Measurements from ENCODE around the gene CLTC. TPM values are rescaled to one million over a fixed set of nuclear protein-coding genes. Genes with fewer than 3 reads are reported as not detected.

Gene CLTC
- total and polyA plus RNA-seq, 10 donors: 47.8 to 289 (median 236) TPM

GRCh38 chr17:59627274-59627673, 7.6 kb downstream of the CLTC start:
- H3K36me3 ChIP-seq: peaks cover 0 to 14% (median 0%) of the 10 kb centered on the region in 6 donors
- intact Hi-C loops (cut with DNase I; ENCODE audit: low total_unique reads): no loop called here
- TF ChIP-seq POLR2A (IDR thresholded peaks at IDR 0.05) (no peak), POLR2AphosphoS5 (IDR thresholded peaks at IDR 0.05) (no peak), CTCF (IDR thresholded peaks at IDR 0.05 in 8 of 11, conservative IDR thresholded peaks at IDR 0.05 in 3 of 11) (no peak)
- H3K27me3 ChIP-seq (replicated peaks in 1 of 7): no peaks in the 10 kb centered on the region
- no peak overlapping the region for H3K4me3 ChIP-seq
- peaks cover 47 to 100% (median 94%) of the 10 kb centered on the region in 6 donors for H3K4me1 ChIP-seq
- no peak for DNase-seq
- 66 to 79% (median 68%) methylated on average over 3 of the region's 3 CpGs for WGBS, 5 donors
- no peaks in the 10 kb centered on the region for H3K9me3 ChIP-seq
- H3K27ac ChIP-seq: peak overlapping the region in 6 of 8 donors; percentile 19 to 74 (median 60)

GRCh38 chr17:59627770-59628171, 8.1 kb downstream of the CLTC start:
- 18 to 32% (median 21%) methylated on average over 2 of the region's 2 CpGs for WGBS, 5 donors
- no peak for TF ChIP-seq POLR2AphosphoS5 (IDR thresholded peaks at IDR 0.05)
- no peak for TF ChIP-seq CTCF (IDR thresholded peaks at IDR 0.05 in 8 of 11, conservative IDR thresholded peaks at IDR 0.05 in 3 of 11)
- no peak for TF ChIP-seq POLR2A (IDR thresholded peaks at IDR 0.05)
- H3K27ac ChIP-seq: peak overlapping the region in 7 of 8 donors; percentile 19 to 74 (median 56)
- H3K27me3 ChIP-seq (replicated peaks in 1 of 7): no peaks in the 10 kb centered on the region
- intact Hi-C loops (cut with DNase I; ENCODE audit: low total_unique reads): no loop called here
- H3K9me3 ChIP-seq: no peaks in the 10 kb centered on the region
- H3K4me3 ChIP-seq: peak overlapping the region in 1 of 8 donors; percentile 20
- peaks cover 0 to 14% (median 0%) of the 10 kb centered on the region in 6 donors for H3K36me3 ChIP-seq
- no peak for DNase-seq
- H3K4me1 ChIP-seq: peaks cover 44 to 100% (median 94%) of the 10 kb centered on the region in 6 donors

GRCh38 chr17:59629174-59629573, 9.5 kb downstream of the CLTC start:
- TF ChIP-seq CTCF (IDR thresholded peaks at IDR 0.05 in 8 of 11, conservative IDR thresholded peaks at IDR 0.05 in 3 of 11) (no peak), POLR2A (IDR thresholded peaks at IDR 0.05) (no peak), POLR2AphosphoS5 (IDR thresholded peaks at IDR 0.05) (no peak)
- H3K9me3 ChIP-seq: no peaks in the 10 kb centered on the region
- peak overlapping the region in 5 of 8 donors; percentile 5 to 74 (median 65) for H3K27ac ChIP-seq
- peaks cover 0 to 14% (median 0%) of the 10 kb centered on the region in 6 donors for H3K36me3 ChIP-seq
- 91 to 98% (median 95%) methylated on average over 3 of the region's 3 CpGs for WGBS, 5 donors
- H3K4me1 ChIP-seq: peaks cover 44 to 100% (median 94%) of the 10 kb centered on the region in 6 donors
- DNase-seq: no peak
- intact Hi-C loops (cut with DNase I; ENCODE audit: low total_unique reads): no loop called here
- no peaks in the 10 kb centered on the region for H3K27me3 ChIP-seq (replicated peaks in 1 of 7)
- H3K4me3 ChIP-seq: no peak overlapping the region

- TF ChIP-seq POLR2A (IDR thresholded peaks at IDR 0.05): no peak
- TF ChIP-seq CTCF (IDR thresholded peaks at IDR 0.05 in 8 of 11, conservative IDR thresholded peaks at IDR 0.05 in 3 of 11): no peak
- no peak for TF ChIP-seq POLR2AphosphoS5 (IDR thresholded peaks at IDR 0.05)
- H3K4me1 ChIP-seq: peaks cover 47 to 100% (median 93%) of the 10 kb centered on the region in 6 donors
- no peaks in the 10 kb centered on the region for H3K9me3 ChIP-seq
- H3K36me3 ChIP-seq: peaks cover 0 to 14% (median 0%) of the 10 kb centered on the region in 6 donors
- WGBS, 5 donors: 86 to 97% (median 95%) methylated on average over 1 of the region's 1 CpG
- H3K27ac ChIP-seq: peak overlapping the region in 3 of 8 donors; percentile 5 to 77 (median 73)
- intact Hi-C loops (cut with DNase I; ENCODE audit: low total_unique reads): no loop called here
- DNase-seq: no peak
- no peak overlapping the region for H3K4me3 ChIP-seq
- no peaks in the 10 kb centered on the region for H3K27me3 ChIP-seq (replicated peaks in 1 of 7)
Measured at GRCh38 chr17:59631276-59631675, 11.6 kb downstream of the CLTC start.

Measured in spleen (tissue), 11 donors.